A673 (cell line): Measurements from ENCODE around the gene TBC1D32.

Source experiments
- CTCF ChIP-seq: fragments of 300-800, 200-600 bp; sonication (generic); conservative IDR thresholded peaks from 2 replicates; pipeline ENCODE4 v1.5.1; 2017; ENCODE audit warnings: low read depth, mild to moderate bottlenecking, antibody characterized with exemption, low read length, moderate library complexity, mixed read lengths
- EZH2 ChIP-seq: fragments of 200-600 bp; sonication (generic); IDR thresholded peaks from 2 replicates; pipeline ENCODE4 v1.6.1; 2017; ENCODE audit warnings: borderline replicate concordance, low read depth, mild to moderate bottlenecking, mixed read lengths, antibody characterized with exemption, low read length; ENCODE audit not compliant: poor library complexity, severe bottlenecking

DNA sequence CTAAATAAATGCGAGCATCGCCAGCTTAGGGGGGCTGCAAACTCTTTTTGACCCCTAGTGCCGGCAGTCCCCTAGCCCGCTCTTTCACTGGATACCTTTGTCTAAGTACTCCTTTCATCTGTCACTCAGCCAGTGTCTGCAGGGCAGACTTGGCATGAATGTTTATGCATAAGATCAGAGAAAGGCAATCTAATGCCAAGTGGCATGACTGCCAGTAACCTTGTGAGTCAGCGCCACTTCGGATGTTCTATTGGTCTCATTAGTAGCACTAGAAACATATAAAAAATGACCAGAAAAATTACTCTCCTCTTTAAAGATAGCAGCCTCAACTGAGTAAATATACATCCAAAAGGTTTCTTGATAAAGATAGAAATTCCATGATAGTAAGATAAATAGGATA is 192.2 kb downstream of the TBC1D32 start:
- TF ChIP-seq CTCF (no peak), EZH2 (no peak)
